ENCODE results near the gene FRYL.

- TF ChIP-seq POLR2A (IDR thresholded peaks at IDR 0.05; ENCODE audit: low read depth, low read length) (no peak), POLR2AphosphoS5 (IDR thresholded peaks at IDR 0.05; ENCODE audit: low read depth, low read length) (no peak)
Measured at GRCh38 chr4:48491514-48492176, 288.4 kb downstream of the FRYL start.
